HEK293 (cell line): ENCODE data around the gene TIMP4.

ENCODE experiments used
- BCL6B ChIP-seq: fragments of 450-650 bp; formaldehyde crosslinking; IDR thresholded peaks from 2 replicates; pipeline ENCODE4 v1.5.1; 2017; ENCODE audit warnings: missing biosample characterization, missing genetic modification characterization
- CTCF ChIP-seq: fragments of 450-650 bp; formaldehyde crosslinking; IDR thresholded peaks from 2 replicates; pipeline ENCODE4 v1.5.1; 2016; ENCODE audit warnings: missing biosample characterization, missing genetic modification characterization
- ELK4 ChIP-seq: IDR thresholded peaks from 2 replicates; pipeline ENCODE4 v1.6.1; 2011; ENCODE audit warnings: mild to moderate bottlenecking, low read depth, low read length, borderline replicate concordance
- GLIS1 ChIP-seq: fragments of 450-650 bp; formaldehyde crosslinking; IDR thresholded peaks from 2 replicates; pipeline ENCODE4 v1.5.1; 2016; ENCODE audit warnings: missing biosample characterization, missing genetic modification characterization
- KLF16 ChIP-seq: fragments of 450-650 bp; formaldehyde crosslinking; IDR thresholded peaks from 2 replicates; pipeline ENCODE4 v1.5.1; 2017; ENCODE audit warnings: missing biosample characterization, missing genetic modification characterization
- MYNN ChIP-seq: fragments of 450-650 bp; formaldehyde crosslinking; IDR thresholded peaks from 2 replicates; pipeline ENCODE4 v1.5.1; 2016; ENCODE audit warnings: missing biosample characterization, missing genetic modification characterization, borderline replicate concordance
- PRDM6 ChIP-seq: fragments of 450-650 bp; formaldehyde crosslinking; IDR thresholded peaks from 2 replicates; pipeline ENCODE4 v1.5.1; 2017; ENCODE audit warnings: missing biosample characterization, missing genetic modification characterization
- REST ChIP-seq: fragments of 450-650 bp; formaldehyde crosslinking; IDR thresholded peaks from 2 replicates; pipeline ENCODE4 v1.5.1; 2016; ENCODE audit warnings: missing biosample characterization, missing genetic modification characterization
- ZFP41 ChIP-seq: fragments of 450-650 bp; formaldehyde crosslinking; IDR thresholded peaks from 2 replicates; pipeline ENCODE4 v1.5.1; 2016; ENCODE audit warnings: missing biosample characterization, missing genetic modification characterization, borderline replicate concordance
- ZNF138 ChIP-seq: fragments of 450-650 bp; formaldehyde crosslinking; IDR thresholded peaks from 2 replicates; pipeline ENCODE4 v1.5.1; 2016; ENCODE audit warnings: missing biosample characterization, missing genetic modification characterization, borderline replicate concordance
- ZNF169 ChIP-seq: fragments of 450-650 bp; formaldehyde crosslinking; IDR thresholded peaks from 2 replicates; pipeline ENCODE4 v1.5.1; 2016; ENCODE audit warnings: missing biosample characterization, missing genetic modification characterization
- ZNF248 ChIP-seq: fragments of 450-650 bp; formaldehyde crosslinking; IDR thresholded peaks from 2 replicates; pipeline ENCODE4 v1.5.1; 2017; ENCODE audit warnings: missing biosample characterization, missing genetic modification characterization
- ZNF274 ChIP-seq, 2 experiments: fragments of 200-500 bp in 1 of 2; fragments of 450-650 bp in 1 of 2; sonication (Bioruptor generic) in 1 of 2; formaldehyde crosslinking in 1 of 2; IDR thresholded peaks; 2 replicates each; pipeline versions ENCODE4 v1.5.1 to v1.6.1; 2014 to 2016; ENCODE audit warnings: borderline replicate concordance in 1 of 2, inconsistent platforms in 1 of 2, low read length in 1 of 2, missing biosample characterization in 1 of 2, missing genetic modification characterization in 1 of 2
- ZNF311 ChIP-seq: fragments of 450-650 bp; formaldehyde crosslinking; IDR thresholded peaks from 2 replicates; pipeline ENCODE4 v1.5.1; 2017; ENCODE audit warnings: missing biosample characterization, missing genetic modification characterization, borderline replicate concordance
- ZNF324 ChIP-seq: fragments of 450-650 bp; formaldehyde crosslinking; IDR thresholded peaks from 2 replicates; pipeline ENCODE4 v1.5.1; 2016; ENCODE audit warnings: missing biosample characterization, missing genetic modification characterization
- ZNF394 ChIP-seq: fragments of 450-650 bp; formaldehyde crosslinking; IDR thresholded peaks from 2 replicates; pipeline ENCODE4 v1.5.1; 2016; ENCODE audit warnings: missing biosample characterization, missing genetic modification characterization, mild to moderate bottlenecking, moderate library complexity, borderline replicate concordance
- ZNF404 ChIP-seq: fragments of 450-650 bp; formaldehyde crosslinking; IDR thresholded peaks from 2 replicates; pipeline ENCODE4 v1.5.1; 2017; ENCODE audit warnings: missing biosample characterization, missing genetic modification characterization
- ZNF449 ChIP-seq: fragments of 450-650 bp; formaldehyde crosslinking; IDR thresholded peaks from 2 replicates; pipeline ENCODE4 v1.5.1; 2017; ENCODE audit warnings: missing biosample characterization, mild to moderate bottlenecking, missing genetic modification characterization, moderate library complexity
- ZNF513 ChIP-seq: fragments of 450-650 bp; IDR thresholded peaks from 2 replicates; pipeline ENCODE4 v1.5.1; 2018; ENCODE audit warnings: missing biosample characterization, missing genetic modification characterization
- ZNF555 ChIP-seq: fragments of 450-650 bp; formaldehyde crosslinking; conservative IDR thresholded peaks from 2 replicates; pipeline ENCODE4 v1.5.1; 2017; ENCODE audit warnings: missing biosample characterization, mild to moderate bottlenecking, missing genetic modification characterization, inconsistent platforms
- ZNF621 ChIP-seq: fragments of 450-650 bp; formaldehyde crosslinking; IDR thresholded peaks from 2 replicates; pipeline ENCODE4 v1.5.1; 2017; ENCODE audit warnings: missing biosample characterization, missing genetic modification characterization
- ZNF624 ChIP-seq: fragments of 450-650 bp; formaldehyde crosslinking; IDR thresholded peaks from 2 replicates; pipeline ENCODE4 v1.5.1; 2017; ENCODE audit warnings: missing biosample characterization, missing genetic modification characterization
- ZNF664 ChIP-seq: fragments of 450-650 bp; formaldehyde crosslinking; IDR thresholded peaks from 2 replicates; pipeline ENCODE4 v1.5.1; 2016; ENCODE audit warnings: missing biosample characterization, missing genetic modification characterization

The TIMP4 gene

GRCh38 chr3:12193485-12194165 lies 34.9 kb upstream of the TIMP4 start (continued):
- no peak for TF ChIP-seq CTCF (tag by site-specific recombination)
- TF ChIP-seq ZNF513 (tag by site-specific recombination): no peak
- TF ChIP-seq GLIS1: no peak
- TF ChIP-seq ZNF274 (IDR thresholded peaks at IDR 0.05; ENCODE audit: low read length): no peak
- TF ChIP-seq ZNF274 (tag by site-specific recombination; IDR thresholded peaks at IDR 0.05; ENCODE audit: borderline replicate concordance): no peak
- no peak for TF ChIP-seq REST
- TF ChIP-seq ZNF555 (tag by site-specific recombination): no peak
- no peak for TF ChIP-seq ZNF404 (tag by site-specific recombination)
- TF ChIP-seq BCL6B: no peak
- TF ChIP-seq ZNF624 (tag by site-specific recombination): no peak
- no peak for TF ChIP-seq ZNF169 (tag by site-specific recombination)
- TF ChIP-seq PRDM6 (tag by site-specific recombination): peak; percentile 83
- TF ChIP-seq ZNF311 (tag by site-specific recombination): no peak
- TF ChIP-seq ZNF664 (tag by site-specific recombination): no peak
- no peak for TF ChIP-seq ELK4
- no peak for TF ChIP-seq KLF16 (tag by site-specific recombination)
- TF ChIP-seq ZNF248 (tag by site-specific recombination): no peak
- TF ChIP-seq ZNF394 (tag by site-specific recombination): peak; percentile 51; the same call in 1 of the 2 replicates
- no peak for TF ChIP-seq ZFP41 (tag by site-specific recombination)
- TF ChIP-seq ZNF324 (tag by site-specific recombination): no peak
- TF ChIP-seq ZNF621: no peak
- TF ChIP-seq MYNN (tag by site-specific recombination): no peak
- no peak for TF ChIP-seq ZNF449 (tag by site-specific recombination)
- TF ChIP-seq ZNF138 (tag by site-specific recombination): no peak
